NCI-H774 (cell line): ENCODE measurements around the gene KLRD1.
"Not testable (repeated sequence)": the region's sequence is repeated elsewhere in the genome, so short reads cannot be mapped to it uniquely, and the experiment has no call there.

ENCODE experiments used
- DNase-seq: peaks from one replicate; lab custom pipeline; 2025; lab: John Stamatoyannopoulos, UW

Gene KLRD1

DNA sequence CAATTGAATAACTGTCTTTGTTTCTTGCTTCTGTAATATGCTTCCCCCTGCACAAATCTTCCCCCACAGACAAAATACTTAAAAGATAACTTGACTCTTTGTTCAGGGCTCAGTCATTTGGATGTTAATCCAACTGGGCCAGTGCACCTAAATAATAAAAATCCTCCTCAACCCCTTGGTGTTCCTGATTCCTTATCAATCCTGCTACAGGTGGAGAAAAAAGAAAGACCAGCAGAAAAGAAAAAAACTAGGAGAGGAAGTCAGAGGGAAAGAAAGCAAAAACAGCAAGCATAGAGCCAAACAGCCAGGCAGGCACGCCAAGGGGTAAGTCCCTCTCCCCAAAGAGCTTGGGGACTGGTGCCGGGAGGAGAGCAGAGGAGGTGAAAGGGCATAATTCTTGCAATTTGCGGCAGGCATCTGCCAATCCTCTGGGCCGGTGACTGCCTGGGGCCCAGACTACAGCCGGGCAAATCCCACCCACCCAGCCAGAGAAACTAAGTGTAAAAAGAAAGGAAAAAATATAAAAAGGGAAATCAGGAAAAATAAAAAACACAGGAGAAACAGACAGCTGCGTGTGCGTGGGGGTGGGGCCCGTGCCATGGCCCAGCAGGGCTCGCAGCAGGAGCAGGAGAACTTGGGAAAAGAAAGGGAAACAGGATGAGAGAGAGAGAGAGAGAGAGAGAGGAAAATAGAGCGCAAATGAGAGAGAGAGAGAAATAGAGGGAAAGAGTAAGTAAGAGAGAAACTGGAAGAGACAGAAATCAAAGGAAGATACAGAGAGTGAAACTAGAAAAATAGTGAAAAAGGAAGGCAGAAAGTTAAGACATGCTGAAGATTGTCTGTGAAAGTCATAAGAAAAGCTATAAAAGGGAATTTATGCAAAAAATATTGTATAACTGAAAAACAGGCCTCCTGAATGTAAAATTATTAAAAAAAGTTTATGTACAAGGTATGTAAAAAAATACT lies 60.8 kb downstream of the KLRD1 start:
- no peak for DNase-seq

DNA sequence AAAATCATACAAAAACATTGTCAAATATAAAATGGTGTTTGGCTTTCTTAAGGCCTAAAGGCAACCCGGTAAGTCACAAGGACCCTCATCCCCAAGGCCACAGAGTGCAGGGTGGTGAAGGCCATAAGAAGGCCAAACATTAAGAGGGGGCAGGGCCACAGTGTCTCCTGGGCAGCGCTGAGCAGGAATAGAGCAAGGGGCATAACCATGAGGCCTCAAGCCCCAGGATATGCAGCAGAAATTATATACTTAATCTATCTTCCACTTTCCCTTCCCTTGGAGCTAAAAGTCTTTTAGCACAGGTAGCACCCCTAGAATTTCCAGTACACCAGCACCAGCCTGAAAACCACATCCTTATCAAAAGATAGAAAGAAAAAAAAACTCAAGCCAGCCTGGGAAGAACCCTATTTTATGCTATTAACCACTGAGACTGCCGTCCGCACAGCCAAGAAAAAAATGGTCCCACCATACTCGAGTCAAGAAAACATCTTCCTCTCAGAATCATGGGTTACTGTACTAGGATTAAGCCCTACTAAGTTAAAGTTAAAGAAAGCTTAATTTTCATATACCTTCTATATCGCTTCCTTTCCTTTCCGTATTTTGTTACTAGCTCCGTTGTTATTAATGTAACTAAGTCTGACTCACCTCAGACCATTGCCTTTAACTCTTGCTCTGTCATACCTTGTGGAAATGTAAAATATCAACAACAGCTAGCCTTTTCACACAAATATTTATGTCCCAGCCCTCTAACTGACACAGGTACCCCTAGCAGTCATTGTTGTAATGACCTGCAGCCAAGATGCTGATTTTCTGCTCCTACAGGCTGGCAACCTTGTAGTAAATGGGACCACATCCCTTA lies 62.1 kb downstream of the KLRD1 start:
- DNase-seq = no peak

DNA sequence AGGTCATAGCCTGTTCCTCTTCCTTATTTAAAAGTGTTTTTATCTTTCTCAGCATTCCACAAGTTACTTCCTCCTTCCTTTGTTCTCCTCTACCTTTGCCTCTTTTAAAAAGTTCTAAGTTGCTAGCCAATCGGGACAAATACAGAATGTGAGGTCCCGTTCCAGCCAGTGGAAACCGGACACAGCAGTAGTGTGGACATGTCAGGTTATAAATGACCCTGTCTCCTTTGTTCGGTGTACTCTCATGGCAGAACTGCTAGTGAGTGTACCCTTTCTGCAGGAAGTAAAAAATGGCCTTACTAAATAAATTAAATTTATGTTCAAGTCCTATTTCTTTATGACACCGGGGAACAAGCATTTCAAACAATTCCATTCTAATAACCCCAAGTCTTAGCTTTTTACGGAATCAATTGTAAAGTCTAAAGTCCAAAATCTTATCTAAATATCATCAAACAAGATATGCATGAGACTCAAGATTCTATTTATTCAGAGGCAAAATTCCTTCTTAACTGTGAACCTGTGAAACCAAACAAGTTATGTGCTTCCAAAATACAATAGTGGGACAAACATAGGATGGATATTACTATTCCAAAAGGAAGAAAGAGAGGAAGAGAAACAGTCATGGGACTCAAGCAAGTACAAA lies 64.3 kb downstream of the KLRD1 start:
- DNase-seq = not testable (repeated sequence)

DNA sequence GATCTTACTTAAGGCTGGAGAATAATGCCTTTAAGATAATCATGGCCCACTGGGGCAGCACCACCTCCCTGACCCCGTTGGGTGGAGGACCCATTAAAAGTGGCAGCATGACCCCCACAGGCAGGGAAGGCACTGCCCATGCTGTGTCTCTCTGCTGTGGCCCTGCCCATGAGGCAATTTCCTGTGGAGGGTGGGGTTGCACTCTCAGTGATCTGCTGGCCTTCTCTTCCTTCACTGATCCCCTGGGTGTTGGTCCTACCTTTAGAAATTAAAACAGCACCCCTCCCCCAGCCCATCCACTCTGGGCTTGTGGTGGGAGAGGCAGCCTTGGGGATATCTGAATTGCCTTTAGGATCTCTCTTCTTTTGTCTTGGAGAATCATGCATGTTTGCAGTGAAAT lies 64.9 kb downstream of the KLRD1 start:
- DNase-seq = no peak

DNA sequence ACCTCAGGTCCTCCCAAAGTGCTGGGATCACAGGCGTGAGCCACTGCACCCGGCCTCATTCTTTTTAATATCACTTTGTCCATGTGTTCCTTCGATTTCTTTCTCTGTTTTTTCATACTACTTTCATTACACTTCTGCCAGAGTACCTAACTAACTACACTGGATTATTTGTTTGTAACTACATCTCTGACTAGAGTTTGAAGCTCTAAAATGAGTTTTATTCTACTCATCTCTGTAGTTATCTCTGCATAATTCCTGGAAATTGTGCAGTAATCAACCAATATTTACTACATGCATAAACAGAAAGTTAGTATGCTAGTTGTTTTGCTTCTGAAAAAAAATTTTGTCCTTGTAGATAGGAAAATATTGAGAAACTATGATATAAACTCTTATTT lies 67.0 kb downstream of the KLRD1 start:
- no peak for DNase-seq

DNA sequence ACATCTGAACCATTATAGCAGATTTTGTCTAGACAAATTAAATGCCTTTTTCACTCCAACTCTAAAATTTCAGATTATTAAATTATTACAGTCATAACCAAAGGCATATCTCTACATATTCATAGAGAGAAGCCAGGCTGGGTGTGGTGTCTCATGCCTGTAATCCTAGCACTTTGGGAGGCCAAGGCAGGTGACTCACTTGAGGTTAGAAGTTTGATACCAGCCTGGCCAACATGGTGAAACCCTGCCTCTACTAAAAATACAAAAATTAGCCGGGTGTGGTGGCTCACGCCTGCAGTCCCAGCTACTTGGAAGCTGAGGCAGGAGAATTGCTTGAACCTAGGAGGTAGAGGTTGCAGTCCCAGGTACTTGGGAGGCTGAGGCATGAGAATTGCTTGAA lies 71.1 kb downstream of the KLRD1 start:
- not testable (repeated sequence) for DNase-seq
